ENCODE data around the gene WASHC3. TPM values are rescaled to one million over a fixed set of nuclear protein-coding genes. Genes with fewer than 3 reads are reported as not detected.
"Not testable (repeated sequence)": the region's sequence is repeated elsewhere in the genome, so short reads cannot be mapped to it uniquely, and the experiment has no call there.

Gene WASHC3
- 33.7 and 38.4 TPM in 2 replicates for total RNA-seq (2014; rRNA removed; shearing (Covaris generic))

- peak within 1 kb of the TSS; percentile 81 for H3K4me3 ChIP-seq
- H3K4me1 ChIP-seq = no peaks in the 10 kb centered on the region
- no peaks in the 10 kb centered on the region for H3K9me3 ChIP-seq (replicated peaks)
- peak; percentile 92 to 94 for DNase-seq
- peak within 1 kb of the TSS; percentile 53 for H3K27ac ChIP-seq
- no peaks in the 10 kb centered on the region for H3K36me3 ChIP-seq
- no peaks in the 10 kb centered on the region for H3K27me3 ChIP-seq
Measured at GRCh38 chr12:102061560-102062418, at the start of gene WASHC3. Gene WASHC3 (minus strand): TSS chr12:102061991. CDS start chr12:102061962, 29 bp downstream.

- H3K27me3 ChIP-seq = no peaks in the 10 kb centered on the region
- no peaks in the 10 kb centered on the region for H3K9me3 ChIP-seq (replicated peaks)
- no peaks in the 10 kb centered on the region for H3K4me1 ChIP-seq
- peaks cover 49% of the 10 kb centered on the region for H3K36me3 ChIP-seq
- H3K4me3 ChIP-seq = no peak overlapping the region
- no peak overlapping the region for H3K27ac ChIP-seq
- DNase-seq = no peak
Measured at GRCh38 chr12:102110782-102111181, 49.0 kb upstream of the WASHC3 start.

- Histone ChIP-seq H3K27me3 (no peaks in the 10 kb centered on the region), H3K9me3 (replicated peaks) (no peaks in the 10 kb centered on the region), H3K27ac (no peak overlapping the region), H3K4me3 (no peak overlapping the region), H3K4me1 (no peaks in the 10 kb centered on the region), H3K36me3 (peaks cover 56% of the 10 kb centered on the region)
- no peak for DNase-seq
Measured at GRCh38 chr12:102107970-102108369, 46.2 kb upstream of the WASHC3 start.

GRCh38 chr12:102106905-102107304, 45.1 kb upstream of the WASHC3 start:
- H3K4me3 ChIP-seq = no peak overlapping the region
- DNase-seq = no peak
- H3K27me3 ChIP-seq = no peaks in the 10 kb centered on the region
- no peaks in the 10 kb centered on the region for H3K4me1 ChIP-seq
- peaks cover 58% of the 10 kb centered on the region for H3K36me3 ChIP-seq
- H3K27ac ChIP-seq = no peak overlapping the region
- H3K9me3 ChIP-seq (replicated peaks) = no peaks in the 10 kb centered on the region

GRCh38 chr12:102096855-102097254, 35.1 kb upstream of the WASHC3 start:
- Histone ChIP-seq H3K27ac (no peak overlapping the region), H3K36me3 (peaks cover 31% of the 10 kb centered on the region)

GRCh38 chr12:102095677-102096263, 34.0 kb upstream of the WASHC3 start:
- 0 out of 2 replicates have a peak, but pooled peaks cover 4% of the 10 kb centered on the region for H3K4me1 ChIP-seq
- no peaks in the 10 kb centered on the region for H3K9me3 ChIP-seq (replicated peaks)
- no peak overlapping the region for H3K27ac ChIP-seq
- H3K27me3 ChIP-seq = no peaks in the 10 kb centered on the region
- peaks cover 31% of the 10 kb centered on the region for H3K36me3 ChIP-seq
- peak in 1 of 2 experiments; percentile 19 for DNase-seq
- no peak overlapping the region for H3K4me3 ChIP-seq

More at GRCh38 chr12:102096855-102097254, 35.1 kb upstream of the WASHC3 start:
- Histone ChIP-seq H3K9me3 (replicated peaks) (no peaks in the 10 kb centered on the region), H3K27me3 (no peaks in the 10 kb centered on the region), H3K4me1 (0 out of 2 replicates have a peak, but pooled peaks cover 4% of the 10 kb centered on the region), H3K4me3 (no peak overlapping the region)
- DNase-seq = no peak

- DNase-seq = no peak
- no peaks in the 10 kb centered on the region for H3K9me3 ChIP-seq (replicated peaks)
- H3K27me3 ChIP-seq = no peaks in the 10 kb centered on the region
- no peak overlapping the region for H3K4me3 ChIP-seq
- H3K27ac ChIP-seq = no peak overlapping the region
- H3K36me3 ChIP-seq = peaks cover 26% of the 10 kb centered on the region
- H3K4me1 ChIP-seq = 0 out of 2 replicates have a peak, but pooled peaks cover 4% of the 10 kb centered on the region
Measured at GRCh38 chr12:102093319-102093718, 31.5 kb upstream of the WASHC3 start.

GRCh38 chr12:102089228-102089835, 27.5 kb upstream of the WASHC3 start:
- peaks cover 19% of the 10 kb centered on the region for H3K36me3 ChIP-seq
- not testable (repeated sequence) for H3K27me3 ChIP-seq; DNase-seq; H3K27ac ChIP-seq; H3K4me1 ChIP-seq; H3K4me3 ChIP-seq; H3K9me3 ChIP-seq (replicated peaks)

- Histone ChIP-seq H3K9me3 (replicated peaks) (no peaks in the 10 kb centered on the region), H3K27ac (no peak overlapping the region), H3K36me3 (peaks cover 35% of the 10 kb centered on the region; the same call in 1 of the 2 replicates), H3K27me3 (no peaks in the 10 kb centered on the region), H3K4me3 (no peak overlapping the region), H3K4me1 (no peaks in the 10 kb centered on the region)
- no peak for DNase-seq
Measured at GRCh38 chr12:102080842-102081241, 19.1 kb upstream of the WASHC3 start.

GRCh38 chr12:102072092-102072491, 10.3 kb upstream of the WASHC3 start:
- H3K4me1 ChIP-seq = peaks cover 12% of the 10 kb centered on the region
- H3K36me3 ChIP-seq = peaks cover 25% of the 10 kb centered on the region; the same call in 1 of the 2 replicates
- DNase-seq; H3K27me3 ChIP-seq; H3K27ac ChIP-seq; H3K4me3 ChIP-seq; H3K9me3 ChIP-seq (replicated peaks): not testable (repeated sequence)

GRCh38 chr12:102069707-102070106, 7.9 kb upstream of the WASHC3 start:
- Histone ChIP-seq H3K27ac (no peak overlapping the region), H3K4me1 (peaks cover 12% of the 10 kb centered on the region), H3K4me3 (no peak overlapping the region), H3K27me3 (no peaks in the 10 kb centered on the region), H3K9me3 (replicated peaks) (no peaks in the 10 kb centered on the region), H3K36me3 (peaks cover 11% of the 10 kb centered on the region; the same call in 1 of the 2 replicates)
- peak in 1 of 2 experiments; percentile 20 for DNase-seq

- Histone ChIP-seq H3K36me3 (no peaks in the 10 kb centered on the region), H3K9me3 (replicated peaks) (no peaks in the 10 kb centered on the region), H3K4me1 (peaks cover 12% of the 10 kb centered on the region), H3K4me3 (no peak overlapping the region), H3K27me3 (no peaks in the 10 kb centered on the region), H3K27ac (no peak overlapping the region)
- no peak for DNase-seq
Measured at GRCh38 chr12:102067574-102068258, 5.9 kb upstream of the WASHC3 start.

GRCh38 chr12:102064476-102064875, 2.7 kb upstream of the WASHC3 start:
- H3K27me3 ChIP-seq = no peaks in the 10 kb centered on the region
- no peak for DNase-seq

GRCh38 chr12:102063069-102063468, 1.3 kb upstream of the WASHC3 start:
- no peaks in the 10 kb centered on the region for H3K36me3 ChIP-seq
- H3K4me1 ChIP-seq = no peaks in the 10 kb centered on the region
- no peaks in the 10 kb centered on the region for H3K9me3 ChIP-seq (replicated peaks)
- no peaks in the 10 kb centered on the region for H3K27me3 ChIP-seq
- DNase-seq = peak; percentile 40 to 75
- no peak overlapping the region for H3K27ac ChIP-seq
- peak overlapping the region; percentile 47 for H3K4me3 ChIP-seq

More at GRCh38 chr12:102064476-102064875, 2.7 kb upstream of the WASHC3 start:
- Histone ChIP-seq H3K27ac (no peak overlapping the region), H3K36me3 (no peaks in the 10 kb centered on the region), H3K4me1 (peaks cover 4% of the 10 kb centered on the region), H3K9me3 (replicated peaks) (no peaks in the 10 kb centered on the region), H3K4me3 (no peak overlapping the region)

All from SJCRH30 (cell line).